ENCODE data around the gene HCN3.

HCN3 gene

GRCh38 chr1:155329980-155330598 is 52.8 kb downstream of the HCN3 start:
- Histone ChIP-seq H3K9me3 (ENCODE audit: severe bottlenecking) (no peaks in the 10 kb centered on the region), H3K27me3 (ENCODE audit: insufficient read depth, poor library complexity, severe bottlenecking) (no peaks in the 10 kb centered on the region), H3K27ac (ENCODE audit: poor library complexity, severe bottlenecking) (no peak overlapping the region), H3K36me3 (ENCODE audit: low read depth) (peaks cover 36% of the 10 kb centered on the region), H3K4me3 (ENCODE audit: severe bottlenecking) (no peak overlapping the region), H3K4me1 (ENCODE audit: insufficient read depth, poor library complexity, severe bottlenecking) (no peaks in the 10 kb centered on the region)
- DNase-seq (ENCODE audit: low spot score) (no peak), ATAC-seq (ENCODE audit: low read depth) (no peak)
- TF ChIP-seq CTCF (IDR thresholded peaks at IDR 0.05; ENCODE audit: poor library complexity, severe bottlenecking) = no peak

- no peak overlapping the region for H3K4me3 ChIP-seq (ENCODE audit: severe bottlenecking)
- no peaks in the 10 kb centered on the region for H3K27me3 ChIP-seq (ENCODE audit: insufficient read depth, poor library complexity, severe bottlenecking)
- DNase-seq (ENCODE audit: low spot score) (no peak), ATAC-seq (ENCODE audit: low read depth) (no peak)
- no peaks in the 10 kb centered on the region for H3K4me1 ChIP-seq (ENCODE audit: insufficient read depth, poor library complexity, severe bottlenecking)
- TF ChIP-seq CTCF (IDR thresholded peaks at IDR 0.05; ENCODE audit: poor library complexity, severe bottlenecking) = no peak
- peaks cover 57% of the 10 kb centered on the region for H3K36me3 ChIP-seq (ENCODE audit: low read depth)
- H3K27ac ChIP-seq (ENCODE audit: poor library complexity, severe bottlenecking) = no peak overlapping the region
- no peaks in the 10 kb centered on the region for H3K9me3 ChIP-seq (ENCODE audit: severe bottlenecking)
Observed at GRCh38 chr1:155334962-155335361, 57.7 kb downstream of the HCN3 start.

Data from RWPE2 (cell line).